Measurements from ENCODE around the gene FAHD2B. TPM values are rescaled to one million over a fixed set of nuclear protein-coding genes. Genes with fewer than 3 reads are reported as not detected.
"Not testable (repeated sequence)": the region's sequence is repeated elsewhere in the genome, so short reads cannot be mapped to it uniquely, and the experiment has no call there.

Gene FAHD2B
- total and polyA plus RNA-seq, 2 donors (not counting 1 experiment from before 2014, with no cell fraction given) = 3.3 to 7.3 TPM

DNA sequence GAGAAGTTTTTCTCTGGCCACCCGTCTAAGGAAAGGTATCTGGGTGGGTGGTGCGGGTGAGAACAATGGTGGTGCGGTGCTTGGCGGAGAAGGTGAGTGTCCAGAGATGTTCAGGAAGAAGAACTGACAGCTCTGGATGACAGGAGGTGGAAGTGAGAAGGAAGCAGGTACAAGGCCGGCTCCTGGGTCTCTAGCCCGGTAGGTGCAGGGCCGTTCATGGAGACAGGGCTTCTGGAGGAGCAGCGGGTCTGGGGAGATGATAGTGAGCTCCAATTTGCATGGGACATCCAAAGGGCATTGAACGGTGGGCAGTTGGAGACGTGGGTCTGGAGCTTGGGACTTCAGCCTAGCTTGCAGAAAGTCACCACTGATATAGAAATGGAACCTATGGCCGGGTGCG, 979 bp upstream of the FAHD2B start:
- Histone ChIP-seq H3K79me2 (ENCODE audit: control insufficient read depth, insufficient read depth, low read length) (no peaks in the 10 kb centered on the region), H4K20me1 (ENCODE audit: control insufficient read depth, extremely low read depth, insufficient read depth, low read length) (no peaks in the 10 kb centered on the region), H3K27me3 (ENCODE audit: control insufficient read depth, insufficient read depth, low read length) (no peaks in the 10 kb centered on the region), H3K4me1 (ENCODE audit: control insufficient read depth, extremely low read depth, insufficient read depth, low read length) (no peaks in the 10 kb centered on the region), H3K36me3 (ENCODE audit: control insufficient read depth, insufficient read depth, low read length) (no peaks in the 10 kb centered on the region), H3K27ac (ENCODE audit: insufficient read depth, low read length) (no peak overlapping the region), H2AFZ (ENCODE audit: low read length) (no peak overlapping the region), H3K4me3 (replicated peaks in 1 of 4; ENCODE audit: control extremely low read depth in 1 of 4, insufficient read depth in 1 of 4, low read depth in 3 of 4, low read length in 4 of 4) (no peak overlapping the region), H3K4me2 (ENCODE audit: extremely low read depth, insufficient read depth, low read length) (no peak overlapping the region), H3K9ac (ENCODE audit: insufficient read depth, low read length) (no peak overlapping the region), H3K9me3 (ENCODE audit: control insufficient read depth, insufficient read depth, low read depth, low read length) (no peaks in the 10 kb centered on the region)
- TF ChIP-seq, protein P1, sequence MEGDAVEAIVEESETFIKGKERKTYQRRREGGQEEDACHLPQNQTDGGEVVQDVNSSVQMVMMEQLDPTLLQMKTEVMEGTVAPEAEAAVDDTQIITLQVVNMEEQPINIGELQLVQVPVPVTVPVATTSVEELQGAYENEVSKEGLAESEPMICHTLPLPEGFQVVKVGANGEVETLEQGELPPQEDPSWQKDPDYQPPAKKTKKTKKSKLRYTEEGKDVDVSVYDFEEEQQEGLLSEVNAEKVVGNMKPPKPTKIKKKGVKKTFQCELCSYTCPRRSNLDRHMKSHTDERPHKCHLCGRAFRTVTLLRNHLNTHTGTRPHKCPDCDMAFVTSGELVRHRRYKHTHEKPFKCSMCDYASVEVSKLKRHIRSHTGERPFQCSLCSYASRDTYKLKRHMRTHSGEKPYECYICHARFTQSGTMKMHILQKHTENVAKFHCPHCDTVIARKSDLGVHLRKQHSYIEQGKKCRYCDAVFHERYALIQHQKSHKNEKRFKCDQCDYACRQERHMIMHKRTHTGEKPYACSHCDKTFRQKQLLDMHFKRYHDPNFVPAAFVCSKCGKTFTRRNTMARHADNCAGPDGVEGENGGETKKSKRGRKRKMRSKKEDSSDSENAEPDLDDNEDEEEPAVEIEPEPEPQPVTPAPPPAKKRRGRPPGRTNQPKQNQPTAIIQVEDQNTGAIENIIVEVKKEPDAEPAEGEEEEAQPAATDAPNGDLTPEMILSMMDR (conservative IDR thresholded peaks at IDR 0.05 in 1 of 2, IDR thresholded peaks at IDR 0.05 in 1 of 2; ENCODE audit: low read depth in 1 of 2, low read length in 2 of 2) = no peak
- TF ChIP-seq EZH2 (IDR thresholded peaks at IDR 0.05; ENCODE audit: low read length, missing control alignments) = no peak
- DNase-seq (ENCODE audit: low read depth in 2 of 2) = no peak

DNA sequence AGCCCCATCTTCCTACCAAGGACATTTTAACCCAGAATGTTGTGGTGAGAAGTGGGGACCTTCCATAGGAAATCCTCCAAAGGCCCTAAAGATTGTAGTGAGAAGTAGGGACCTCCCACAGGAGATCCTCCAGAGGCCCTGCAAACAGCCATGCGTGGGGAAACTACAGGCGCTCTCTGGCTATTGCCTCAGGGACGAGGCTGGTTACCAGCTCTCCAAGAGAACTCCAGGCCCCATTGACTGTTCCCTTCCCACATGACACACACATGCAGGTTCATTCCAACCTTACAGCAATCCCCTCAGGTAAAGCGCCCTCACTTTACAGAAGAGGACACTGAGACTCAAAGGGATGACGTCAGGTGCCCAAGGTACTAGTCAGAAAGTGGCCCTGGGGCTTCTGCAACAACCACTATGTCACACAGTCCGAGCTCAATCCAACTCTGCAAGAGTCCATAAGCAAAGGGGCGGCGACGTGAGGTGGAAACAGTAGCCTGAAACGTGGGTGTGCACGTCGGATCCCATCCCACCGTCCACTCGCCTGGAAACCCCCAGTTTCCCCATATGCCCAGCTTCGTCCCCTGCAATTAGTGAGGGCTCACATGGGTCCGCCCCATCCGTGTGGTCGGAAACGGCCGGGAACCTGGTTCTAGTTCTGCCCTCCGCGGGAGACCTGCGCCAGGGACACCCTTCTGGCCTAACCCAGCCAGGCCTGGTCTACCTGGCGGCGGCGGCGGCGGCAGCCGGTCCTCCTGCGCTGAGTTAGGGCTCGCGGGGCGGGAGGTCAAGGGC, 505 bp downstream of the FAHD2B start:
- peak overlapping the region in 2 of 4 experiments; percentile 10 to 45 for H3K4me3 ChIP-seq (replicated peaks in 1 of 4; ENCODE audit: control extremely low read depth in 1 of 4, insufficient read depth in 1 of 4, low read depth in 3 of 4, low read length in 4 of 4)
- not testable (repeated sequence) for H2AFZ ChIP-seq (ENCODE audit: low read length); H3K9me3 ChIP-seq (ENCODE audit: control insufficient read depth, insufficient read depth, low read depth, low read length); H3K4me2 ChIP-seq (ENCODE audit: extremely low read depth, insufficient read depth, low read length); DNase-seq (ENCODE audit: low read depth in 2 of 2); H3K27ac ChIP-seq (ENCODE audit: insufficient read depth, low read length); H3K27me3 ChIP-seq (ENCODE audit: control insufficient read depth, insufficient read depth, low read length); H3K4me1 ChIP-seq (ENCODE audit: control insufficient read depth, extremely low read depth, insufficient read depth, low read length); H4K20me1 ChIP-seq (ENCODE audit: control insufficient read depth, extremely low read depth, insufficient read depth, low read length); H3K36me3 ChIP-seq (ENCODE audit: control insufficient read depth, insufficient read depth, low read length); H3K9ac ChIP-seq (ENCODE audit: insufficient read depth, low read length); H3K79me2 ChIP-seq (ENCODE audit: control insufficient read depth, insufficient read depth, low read length)

DNA sequence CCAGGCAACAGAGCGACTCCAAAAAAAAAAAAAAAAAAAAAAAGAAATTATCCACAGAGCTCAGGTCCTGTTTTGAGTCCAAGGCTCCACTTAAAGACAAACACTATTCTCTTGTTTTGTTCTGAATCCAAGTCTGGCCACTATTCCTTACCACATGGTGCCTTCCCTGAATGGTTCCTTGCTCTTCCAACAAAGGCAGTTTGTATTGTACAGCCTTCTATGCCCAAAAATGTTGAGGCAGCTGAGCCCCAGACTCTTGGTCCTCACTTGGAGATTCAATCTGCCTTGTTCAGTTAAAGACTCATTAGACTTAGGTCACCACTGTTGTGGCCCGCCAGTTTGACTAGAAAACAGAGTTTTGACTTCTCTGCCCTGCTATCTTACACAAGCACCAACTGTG, 1.7 kb downstream of the FAHD2B start:
- H3K79me2 ChIP-seq (ENCODE audit: control insufficient read depth, insufficient read depth, low read length) = not testable (repeated sequence)

DNA sequence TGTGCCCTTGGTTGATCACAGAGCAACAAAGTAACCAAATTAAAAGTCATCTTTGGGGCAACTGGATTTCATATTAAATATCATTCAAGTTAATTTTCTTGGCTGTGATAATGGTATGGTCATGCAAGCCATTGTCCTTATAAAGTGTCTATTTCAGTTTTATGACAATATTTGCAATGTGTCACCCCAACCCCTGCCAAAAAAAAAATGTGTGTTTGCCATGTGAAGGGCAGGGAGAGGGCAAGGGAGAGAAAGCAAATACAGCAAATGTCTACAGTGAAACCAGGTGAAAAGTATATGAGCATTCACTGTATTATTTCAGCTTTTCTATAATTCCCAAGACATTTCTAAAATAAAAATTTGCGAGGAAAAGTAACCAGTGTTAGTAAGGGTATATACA, 6.0 kb downstream of the FAHD2B start:
- not testable (repeated sequence) for H3K36me3 ChIP-seq (ENCODE audit: control insufficient read depth, insufficient read depth, low read length); H3K4me1 ChIP-seq (ENCODE audit: control insufficient read depth, extremely low read depth, insufficient read depth, low read length); H3K9me3 ChIP-seq (ENCODE audit: control insufficient read depth, insufficient read depth, low read depth, low read length); H3K27ac ChIP-seq (ENCODE audit: insufficient read depth, low read length); DNase-seq (ENCODE audit: low read depth in 2 of 2); H4K20me1 ChIP-seq (ENCODE audit: control insufficient read depth, extremely low read depth, insufficient read depth, low read length); H3K4me2 ChIP-seq (ENCODE audit: extremely low read depth, insufficient read depth, low read length); H3K27me3 ChIP-seq (ENCODE audit: control insufficient read depth, insufficient read depth, low read length); H3K4me3 ChIP-seq (replicated peaks in 1 of 4; ENCODE audit: control extremely low read depth in 1 of 4, insufficient read depth in 1 of 4, low read depth in 3 of 4, low read length in 4 of 4); H2AFZ ChIP-seq (ENCODE audit: low read length); H3K9ac ChIP-seq (ENCODE audit: insufficient read depth, low read length); H3K79me2 ChIP-seq (ENCODE audit: control insufficient read depth, insufficient read depth, low read length)

More for the DNA sequence above, 1.7 kb downstream of the FAHD2B start:
- H3K9me3 ChIP-seq (ENCODE audit: control insufficient read depth, insufficient read depth, low read depth, low read length); H4K20me1 ChIP-seq (ENCODE audit: control insufficient read depth, extremely low read depth, insufficient read depth, low read length); H3K36me3 ChIP-seq (ENCODE audit: control insufficient read depth, insufficient read depth, low read length); H3K27ac ChIP-seq (ENCODE audit: insufficient read depth, low read length); H3K4me3 ChIP-seq (replicated peaks in 1 of 4; ENCODE audit: control extremely low read depth in 1 of 4, insufficient read depth in 1 of 4, low read depth in 3 of 4, low read length in 4 of 4); H3K4me1 ChIP-seq (ENCODE audit: control insufficient read depth, extremely low read depth, insufficient read depth, low read length); H3K27me3 ChIP-seq (ENCODE audit: control insufficient read depth, insufficient read depth, low read length); H3K9ac ChIP-seq (ENCODE audit: insufficient read depth, low read length); DNase-seq (ENCODE audit: low read depth in 2 of 2); H2AFZ ChIP-seq (ENCODE audit: low read length); H3K4me2 ChIP-seq (ENCODE audit: extremely low read depth, insufficient read depth, low read length): not testable (repeated sequence)

DNA sequence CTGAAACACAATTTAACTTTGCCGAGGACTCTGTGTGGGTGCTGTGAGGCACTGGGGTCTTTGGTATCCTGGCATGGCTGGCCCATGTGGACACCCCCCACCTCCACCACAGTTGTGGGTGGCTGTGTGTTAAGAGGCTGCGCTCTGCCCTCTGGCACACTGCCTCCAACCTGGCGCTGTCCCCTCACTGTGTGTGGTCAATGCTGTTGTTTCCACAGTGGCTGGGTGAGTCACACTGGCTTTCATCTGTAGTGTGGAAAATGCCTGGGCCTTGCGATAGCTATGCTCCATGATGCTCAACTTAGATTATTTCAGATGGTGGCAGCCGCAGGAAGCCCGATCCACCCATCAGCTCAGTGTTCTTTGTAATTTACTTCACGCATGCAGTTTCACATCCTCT, 9.6 kb downstream of the FAHD2B start:
- not testable (repeated sequence) for H4K20me1 ChIP-seq (ENCODE audit: control insufficient read depth, extremely low read depth, insufficient read depth, low read length)

DNA sequence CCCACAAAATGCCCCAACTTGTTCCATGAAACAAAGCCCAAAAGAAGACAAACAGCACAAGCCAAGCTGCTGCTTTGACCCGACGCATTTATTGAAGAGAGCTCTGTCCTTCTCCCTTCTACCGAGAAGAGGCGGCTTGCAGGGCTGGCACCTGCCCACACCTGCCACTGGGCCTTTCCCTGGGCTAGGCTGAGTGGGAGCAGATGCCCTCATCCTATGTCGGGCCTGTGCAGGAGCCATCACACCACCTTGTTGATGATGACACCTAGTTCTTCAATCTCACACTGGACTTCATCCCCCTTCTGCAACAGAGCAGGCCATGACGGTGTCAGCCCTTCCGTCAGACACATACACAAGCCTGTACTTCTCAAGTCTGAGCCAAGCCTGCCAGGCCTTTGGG, 11.2 kb downstream of the FAHD2B start:
- not testable (repeated sequence) for H4K20me1 ChIP-seq (ENCODE audit: control insufficient read depth, extremely low read depth, insufficient read depth, low read length); DNase-seq (ENCODE audit: low read depth in 2 of 2); H2AFZ ChIP-seq (ENCODE audit: low read length); H3K9me3 ChIP-seq (ENCODE audit: control insufficient read depth, insufficient read depth, low read depth, low read length); H3K4me2 ChIP-seq (ENCODE audit: extremely low read depth, insufficient read depth, low read length); H3K36me3 ChIP-seq (ENCODE audit: control insufficient read depth, insufficient read depth, low read length); H3K79me2 ChIP-seq (ENCODE audit: control insufficient read depth, insufficient read depth, low read length); H3K27me3 ChIP-seq (ENCODE audit: control insufficient read depth, insufficient read depth, low read length); H3K27ac ChIP-seq (ENCODE audit: insufficient read depth, low read length); H3K4me3 ChIP-seq (replicated peaks in 1 of 4; ENCODE audit: control extremely low read depth in 1 of 4, insufficient read depth in 1 of 4, low read depth in 3 of 4, low read length in 4 of 4); H3K4me1 ChIP-seq (ENCODE audit: control insufficient read depth, extremely low read depth, insufficient read depth, low read length); H3K9ac ChIP-seq (ENCODE audit: insufficient read depth, low read length)

More for the DNA sequence above, 9.6 kb downstream of the FAHD2B start:
- not testable (repeated sequence) for H3K27ac ChIP-seq (ENCODE audit: insufficient read depth, low read length); H3K4me1 ChIP-seq (ENCODE audit: control insufficient read depth, extremely low read depth, insufficient read depth, low read length); H3K27me3 ChIP-seq (ENCODE audit: control insufficient read depth, insufficient read depth, low read length); H3K4me3 ChIP-seq (replicated peaks in 1 of 4; ENCODE audit: control extremely low read depth in 1 of 4, insufficient read depth in 1 of 4, low read depth in 3 of 4, low read length in 4 of 4); H3K4me2 ChIP-seq (ENCODE audit: extremely low read depth, insufficient read depth, low read length); H3K36me3 ChIP-seq (ENCODE audit: control insufficient read depth, insufficient read depth, low read length); DNase-seq (ENCODE audit: low read depth in 2 of 2); H3K9ac ChIP-seq (ENCODE audit: insufficient read depth, low read length); H3K9me3 ChIP-seq (ENCODE audit: control insufficient read depth, insufficient read depth, low read depth, low read length); H2AFZ ChIP-seq (ENCODE audit: low read length); H3K79me2 ChIP-seq (ENCODE audit: control insufficient read depth, insufficient read depth, low read length)

All from fibroblast of lung (primary cell).